Testis (tissue), 3 donors: Measurements from ENCODE around the gene SLCO3A1. TPM values are rescaled to one million over a fixed set of nuclear protein-coding genes. Genes with fewer than 3 reads are reported as not detected.

Experiments
- DNase-seq: peaks from one replicate; pipeline ENCODE4 v3.0.0-alpha.2; 2019
- H3K27ac ChIP-seq, 2 donors: fragments of 200-600 bp; sonication (generic); one replicate each; pipeline ENCODE4 v1.5.1; 2019
- H3K27me3 ChIP-seq: fragments of 200-600 bp; sonication (generic); one replicate; pipeline ENCODE4 v1.5.1; 2019
- H3K36me3 ChIP-seq: fragments of 200-600 bp; sonication (generic); one replicate; pipeline ENCODE4 v1.5.1; 2017; ENCODE audit warnings: low read depth; ENCODE audit errors: missing control alignments
- H3K4me1 ChIP-seq: fragments of 200-600 bp; sonication (generic); one replicate; pipeline ENCODE4 v1.5.1; 2019
- H3K4me3 ChIP-seq, 2 donors: fragments of 200-600 bp; sonication (generic); one replicate each; pipeline ENCODE4 v1.5.1; 2017 to 2019
- H3K9me3 ChIP-seq: fragments of 200-600 bp; sonication (generic); one replicate; pipeline ENCODE4 v1.5.1; 2017
- POLR2A ChIP-seq: fragments of 450-650 bp; IDR thresholded peaks from one replicate; pipeline ENCODE4 v1.6.1; 2017; ENCODE audit warnings: antibody characterized with exemption, mild to moderate bottlenecking, moderate library complexity
- WGBS, 2 donors: methylation state at CpG; one replicate each; pipeline ENCODE4 v1.1.5; 2018; 5-methylcytosine and 5-hydroxymethylcytosine counted together
- intact Hi-C: fragments of 100-400 bp; cut with DNase I; formaldehyde crosslinking; loops from one replicate; pipeline ENCODE4 v1.15.1; 2023; ENCODE audit warnings: low total_unique reads
- polyA plus RNA-seq: library from polyadenylated mRNA; stranded (reverse); fragments of 350-450 nt; fragmentation: Illumina TruSeq; extraction: RNeasy Lipid Tissue Mini Kit (QIAGEN cat#74804); gene quantifications from one replicate; pipeline ENCODE4 v1.2.3, GENCODE V29; 2014; ENCODE audit warnings: low read depth, low replicate concordance; ENCODE audit not compliant: insufficient read depth
- total RNA-seq, 2 donors: library from RNA; depleted of rRNA; stranded (reverse); fragments of >200 nt; gene quantifications; one replicate each; pipeline ENCODE4 v1.2.3, GENCODE V29; 2016
- TF ChIP-seq, protein P1 (sequence below), 3 experiments: fragments of 450-650 bp in 2 of 3; fragments of 200-600 bp in 1 of 3; sonication (generic) in 1 of 3; IDR thresholded peaks; one replicate each; pipeline ENCODE4 v1.5.1; 2016 to 2019; ENCODE audit warnings: antibody characterized with exemption in 3 of 3, mild to moderate bottlenecking in 2 of 3, moderate library complexity in 1 of 3

Gene SLCO3A1
- total and polyA plus RNA-seq, 3 donors from 2014 or later, result 76.3 to 144 (median 77.2) TPM

DNA sequence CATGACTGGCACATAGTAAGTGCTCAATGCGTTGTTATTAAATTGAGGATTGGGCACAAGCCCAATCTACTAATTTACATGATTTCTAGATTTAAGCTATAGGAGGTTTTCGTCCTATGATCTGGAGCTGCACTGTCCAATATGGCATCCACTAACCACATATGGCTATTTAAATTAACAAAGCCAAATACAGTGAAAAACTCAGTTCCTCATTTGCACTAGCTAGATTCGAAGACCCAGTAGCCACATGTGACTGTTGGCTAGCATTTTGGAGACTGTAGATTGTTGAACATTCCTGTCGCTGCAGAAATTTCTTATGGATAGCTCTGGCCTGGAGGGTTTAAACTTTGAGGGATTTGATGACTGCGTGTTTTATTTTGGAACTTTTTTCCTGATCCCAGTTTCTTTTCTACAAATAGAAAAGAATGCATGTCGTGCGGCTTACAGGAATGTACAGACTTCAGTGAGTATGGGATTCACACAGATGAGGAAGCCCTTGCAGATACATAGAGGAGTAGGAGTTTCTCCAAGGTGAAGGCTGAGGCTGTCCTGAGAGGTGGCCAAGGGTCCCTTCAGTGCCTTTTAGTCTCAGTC, 82.8 kb downstream of the SLCO3A1 start:
- Histone ChIP-seq H3K27me3 (no peaks in the 10 kb centered on the region), H3K27ac (no peak overlapping the region), H3K36me3 (no peaks in the 10 kb centered on the region), H3K9me3 (no peaks in the 10 kb centered on the region), H3K4me3 (no peak overlapping the region), H3K4me1 (peaks cover 14% of the 10 kb centered on the region)
- intact Hi-C loops, result loop anchor here (10.0 kb wide), 1 partner anchor 81 kb away; the partner anchor contains the start of gene SLCO3A1
- no peak for DNase-seq
- TF ChIP-seq, protein P1, sequence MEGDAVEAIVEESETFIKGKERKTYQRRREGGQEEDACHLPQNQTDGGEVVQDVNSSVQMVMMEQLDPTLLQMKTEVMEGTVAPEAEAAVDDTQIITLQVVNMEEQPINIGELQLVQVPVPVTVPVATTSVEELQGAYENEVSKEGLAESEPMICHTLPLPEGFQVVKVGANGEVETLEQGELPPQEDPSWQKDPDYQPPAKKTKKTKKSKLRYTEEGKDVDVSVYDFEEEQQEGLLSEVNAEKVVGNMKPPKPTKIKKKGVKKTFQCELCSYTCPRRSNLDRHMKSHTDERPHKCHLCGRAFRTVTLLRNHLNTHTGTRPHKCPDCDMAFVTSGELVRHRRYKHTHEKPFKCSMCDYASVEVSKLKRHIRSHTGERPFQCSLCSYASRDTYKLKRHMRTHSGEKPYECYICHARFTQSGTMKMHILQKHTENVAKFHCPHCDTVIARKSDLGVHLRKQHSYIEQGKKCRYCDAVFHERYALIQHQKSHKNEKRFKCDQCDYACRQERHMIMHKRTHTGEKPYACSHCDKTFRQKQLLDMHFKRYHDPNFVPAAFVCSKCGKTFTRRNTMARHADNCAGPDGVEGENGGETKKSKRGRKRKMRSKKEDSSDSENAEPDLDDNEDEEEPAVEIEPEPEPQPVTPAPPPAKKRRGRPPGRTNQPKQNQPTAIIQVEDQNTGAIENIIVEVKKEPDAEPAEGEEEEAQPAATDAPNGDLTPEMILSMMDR (IDR thresholded peaks at IDR 0.05), result no peak
- TF ChIP-seq POLR2A, result no peak
- WGBS, 2 donors, result 76 to 93% methylated on average over 7 of the region's 7 CpGs

DNA sequence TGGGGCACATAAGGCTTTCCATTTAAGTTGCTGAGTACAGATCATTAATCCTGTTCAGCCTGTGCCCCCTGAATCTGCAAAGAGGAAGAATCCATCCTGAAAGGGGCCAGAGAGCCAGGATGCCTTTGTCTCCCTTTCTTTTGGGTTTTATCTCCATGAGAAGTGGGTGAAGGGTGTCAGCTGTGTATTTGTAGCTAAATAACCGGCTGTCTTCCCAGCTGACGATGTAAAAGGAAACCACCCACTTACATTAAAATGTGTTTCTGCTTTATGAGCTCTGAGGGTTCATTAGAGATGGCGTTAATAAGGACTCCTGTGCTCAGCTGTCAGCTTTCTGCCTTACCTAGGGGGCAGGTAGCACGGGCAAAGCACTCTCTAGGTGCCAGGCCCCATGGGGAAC, 83.4 kb downstream of the SLCO3A1 start:
- DNase-seq, result no peak
- H3K36me3 ChIP-seq, result no peaks in the 10 kb centered on the region
- intact Hi-C loops, result loop anchor here (10.0 kb wide), 1 partner anchor 82 kb away; the partner anchor contains the start of gene SLCO3A1
- WGBS, 2 donors, result 74 to 81% methylated on average over 4 of the region's 4 CpGs
- no peak overlapping the region for H3K4me3 ChIP-seq
- H3K4me1 ChIP-seq, result peaks cover 16% of the 10 kb centered on the region
- no peaks in the 10 kb centered on the region for H3K27me3 ChIP-seq
- no peak for TF ChIP-seq POLR2A
- TF ChIP-seq, protein P1 (IDR thresholded peaks at IDR 0.05), result no peak
- no peaks in the 10 kb centered on the region for H3K9me3 ChIP-seq
- no peak overlapping the region for H3K27ac ChIP-seq

DNA sequence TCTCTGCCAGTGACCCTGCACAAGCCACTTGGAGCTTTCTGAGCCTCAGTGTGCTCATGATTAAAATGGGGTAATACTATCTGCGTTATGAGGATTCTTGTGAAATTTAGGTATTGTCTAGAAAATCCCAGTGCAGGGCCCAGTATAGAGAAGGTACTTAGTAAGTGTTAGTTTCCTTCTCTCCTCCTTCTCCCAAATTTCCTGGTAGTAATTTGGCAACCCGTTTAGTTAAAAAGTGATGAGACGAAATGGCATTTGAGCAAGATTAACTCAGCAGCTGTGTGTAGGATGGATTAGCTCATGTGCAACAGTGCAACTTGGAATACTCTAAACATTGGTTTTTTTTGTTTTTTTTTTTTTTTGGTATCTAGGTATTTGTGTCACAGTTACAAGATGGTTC, 84.6 kb downstream of the SLCO3A1 start:
- peaks cover 26% of the 10 kb centered on the region for H3K4me1 ChIP-seq

DNA sequence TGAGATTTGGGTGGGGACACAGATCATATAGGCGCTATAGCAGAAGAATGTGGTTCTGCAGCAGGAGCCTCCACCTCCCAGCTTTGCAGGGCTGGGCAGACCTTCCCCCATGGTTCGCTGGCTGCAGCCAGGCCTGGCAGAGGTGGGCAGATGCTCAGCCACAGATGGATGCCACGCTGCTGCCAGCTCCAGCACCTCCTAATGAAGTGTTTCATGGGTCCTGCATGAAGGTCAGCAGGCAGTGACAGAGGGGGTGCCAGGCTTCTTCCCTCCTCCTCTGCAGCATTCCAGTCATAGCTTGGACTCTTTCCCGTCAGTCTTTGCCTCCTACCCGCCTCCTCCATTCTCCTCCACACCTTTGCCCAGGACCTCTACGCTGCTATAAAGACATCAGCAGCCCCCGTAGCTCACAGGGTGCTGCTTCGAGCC, 85.9 kb downstream of the SLCO3A1 start:
- 74 to 89% methylated on average over 8 of the region's 8 CpGs for WGBS, 2 donors
- DNase-seq, result peak; percentile 43
- Histone ChIP-seq H3K36me3 (no peaks in the 10 kb centered on the region), H3K9me3 (no peaks in the 10 kb centered on the region), H3K4me3 (no peak overlapping the region), H3K27me3 (no peaks in the 10 kb centered on the region), H3K4me1 (peaks cover 32% of the 10 kb centered on the region), H3K27ac (no peak overlapping the region)
- TF ChIP-seq, protein P1 (IDR thresholded peaks at IDR 0.05), result no peak
- TF ChIP-seq POLR2A, result no peak
- intact Hi-C loops, result loop anchor here (10.0 kb wide), 1 partner anchor 85 kb away; the partner anchor contains the start of gene SLCO3A1

More for the DNA sequence above, 84.6 kb downstream of the SLCO3A1 start:
- H3K27ac ChIP-seq, result no peak overlapping the region
- DNase-seq, result no peak
- H3K27me3 ChIP-seq, result no peaks in the 10 kb centered on the region
- no peak overlapping the region for H3K4me3 ChIP-seq
- WGBS, 2 donors, result 84 to 87% methylated on average over 3 of the region's 3 CpGs
- no peaks in the 10 kb centered on the region for H3K9me3 ChIP-seq
- TF ChIP-seq, protein P1 (IDR thresholded peaks at IDR 0.05), result no peak
- TF ChIP-seq POLR2A, result no peak
- intact Hi-C loops, result loop anchor here (10.0 kb wide), 1 partner anchor 83 kb away; the partner anchor contains the start of gene SLCO3A1
- no peaks in the 10 kb centered on the region for H3K36me3 ChIP-seq
